Activated T-cell treated with anti-CD3 and anti-CD28 coated beads, Interleukin-2, amount 50 U/mL, for 48 hours (primary cell): ENCODE measurements around the gene TTC24.
"Not testable (repeated sequence)": the region's sequence is repeated elsewhere in the genome, so short reads cannot be mapped to it uniquely, and the experiment has no call there.

Source experiments
- DNase-seq, 2 experiments: peaks; one replicate each; pipeline ENCODE4 v3.0.0-alpha.2; 2020

Gene TTC24

DNA sequence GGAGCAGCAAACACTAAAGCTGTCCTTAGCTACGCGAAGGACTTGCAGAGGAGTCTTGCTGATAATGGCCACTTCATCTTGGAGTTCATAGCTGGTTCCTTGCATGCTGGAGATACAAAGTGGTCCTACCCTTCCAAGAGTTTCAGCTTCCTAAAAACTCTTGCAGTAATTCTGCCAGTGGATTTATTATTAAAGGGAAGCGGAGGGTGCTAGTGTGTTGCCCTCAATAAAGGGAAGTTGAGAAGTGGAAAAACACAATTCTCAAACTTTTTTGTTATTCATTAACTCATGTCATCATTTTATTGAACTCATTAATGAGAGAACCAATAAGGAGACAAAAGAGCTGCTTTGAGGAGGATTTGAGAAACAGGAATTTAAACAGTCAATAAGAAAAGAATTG, 33.1 kb downstream of the TTC24 start:
- no peak for DNase-seq

- DNase-seq = no peak
Measured at GRCh38 chr1:156615946-156616345, 36.4 kb downstream of the TTC24 start.

DNA sequence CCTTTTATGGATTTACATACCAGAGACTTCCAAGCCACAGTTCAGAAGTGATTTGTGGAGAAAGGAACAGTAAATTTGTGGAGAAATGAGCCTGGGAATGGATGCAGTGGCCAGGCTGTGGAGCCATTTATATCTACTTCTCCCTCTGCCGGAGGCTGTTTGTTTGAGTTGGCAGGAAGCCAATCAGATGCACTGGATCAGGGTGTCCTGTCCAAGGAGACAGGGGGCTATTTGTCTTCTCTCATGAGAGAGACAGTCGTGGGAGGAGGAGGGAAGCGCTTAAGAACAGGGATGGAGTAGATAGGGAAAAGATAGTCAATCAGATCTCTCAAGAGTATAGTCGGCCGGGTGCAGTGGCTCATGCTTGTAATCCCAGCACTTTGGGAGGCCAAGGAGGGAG, 36.9 kb downstream of the TTC24 start:
- no peak for DNase-seq

- DNase-seq = peak; percentile 47 to 48
Measured at GRCh38 chr1:156618853-156619581, 39.5 kb downstream of the TTC24 start, which contains the start of gene HAPLN2. Gene HAPLN2, plus strand, starts transcription at chr1:156619415. Its CDS starts 4,076 bp downstream, at chr1:156623491.

- DNase-seq = no peak
Measured at GRCh38 chr1:156619582-156619955, 40.0 kb downstream of the TTC24 start.

DNA sequence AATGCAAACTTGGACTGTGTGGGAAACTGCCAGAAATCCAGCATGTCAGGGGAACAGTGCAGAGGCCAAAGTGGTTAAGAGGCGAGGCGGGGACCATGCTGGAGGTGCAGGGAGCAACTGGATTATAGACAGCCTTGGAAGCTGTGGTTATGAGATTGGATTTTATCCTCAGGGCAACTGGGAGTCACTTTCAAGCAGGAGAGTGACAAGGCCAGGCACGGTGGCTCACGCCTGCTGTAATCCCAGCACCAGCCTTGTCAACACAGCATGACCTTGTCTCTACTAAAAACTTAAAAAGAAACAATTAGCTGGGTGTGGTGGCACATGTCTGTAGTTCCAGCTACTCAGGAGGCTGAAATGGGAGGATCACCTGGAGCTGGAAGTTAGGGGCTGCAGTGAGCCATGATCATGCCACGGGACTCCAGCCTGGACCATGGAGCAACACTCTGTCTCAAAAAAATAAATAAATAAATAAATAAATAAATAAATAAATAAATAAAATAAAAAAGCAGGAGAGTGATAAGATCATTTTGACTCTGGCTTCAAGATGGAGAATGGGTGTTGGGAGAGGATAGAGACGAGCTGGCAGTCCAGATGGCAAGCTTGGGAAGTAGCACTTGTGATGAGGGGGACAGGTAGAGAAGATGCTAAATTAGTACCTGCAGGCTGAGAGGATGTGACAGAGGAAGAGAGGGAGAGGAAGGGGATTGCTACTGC, 43.2 kb downstream of the TTC24 start:
- no peak for DNase-seq

DNA sequence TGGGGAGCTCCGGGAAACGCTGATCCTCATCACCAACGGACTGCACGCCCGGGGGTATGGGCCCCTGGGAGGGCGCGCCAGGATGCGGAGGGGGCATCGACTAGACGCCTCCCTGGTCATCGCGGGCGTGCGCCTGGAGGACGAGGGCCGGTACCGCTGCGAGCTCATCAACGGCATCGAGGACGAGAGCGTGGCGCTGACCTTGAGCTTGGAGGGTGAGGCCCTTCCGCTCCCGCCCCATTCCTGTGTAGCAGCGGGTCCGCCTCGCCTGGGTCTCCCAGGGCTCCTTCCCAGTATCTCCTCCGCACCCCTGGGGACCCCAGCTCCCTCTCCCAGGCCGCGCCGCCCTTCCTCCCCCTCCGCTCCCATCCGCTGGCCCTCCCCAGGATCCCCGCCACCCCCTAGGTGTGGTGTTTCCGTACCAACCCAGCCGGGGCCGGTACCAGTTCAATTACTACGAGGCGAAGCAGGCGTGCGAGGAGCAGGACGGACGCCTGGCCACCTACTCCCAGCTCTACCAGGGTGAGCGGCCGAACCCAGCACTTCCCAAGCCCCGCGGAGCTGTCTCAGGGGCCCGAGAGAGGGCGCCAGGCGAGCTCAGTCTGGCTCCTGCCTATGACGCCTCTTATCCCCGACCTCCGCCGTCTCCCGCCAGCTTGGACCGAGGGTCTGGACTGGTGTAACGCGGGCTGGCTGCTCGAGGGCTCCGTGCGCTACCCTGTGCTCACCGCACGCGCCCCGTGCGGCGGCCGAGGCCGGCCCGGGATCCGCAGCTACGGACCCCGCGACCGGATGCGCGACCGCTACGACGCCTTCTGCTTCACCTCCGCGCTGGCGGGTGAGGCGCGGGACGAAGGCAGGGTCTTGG, 44.7 kb downstream of the TTC24 start:
- peak; percentile 64 to 72 for DNase-seq

DNA sequence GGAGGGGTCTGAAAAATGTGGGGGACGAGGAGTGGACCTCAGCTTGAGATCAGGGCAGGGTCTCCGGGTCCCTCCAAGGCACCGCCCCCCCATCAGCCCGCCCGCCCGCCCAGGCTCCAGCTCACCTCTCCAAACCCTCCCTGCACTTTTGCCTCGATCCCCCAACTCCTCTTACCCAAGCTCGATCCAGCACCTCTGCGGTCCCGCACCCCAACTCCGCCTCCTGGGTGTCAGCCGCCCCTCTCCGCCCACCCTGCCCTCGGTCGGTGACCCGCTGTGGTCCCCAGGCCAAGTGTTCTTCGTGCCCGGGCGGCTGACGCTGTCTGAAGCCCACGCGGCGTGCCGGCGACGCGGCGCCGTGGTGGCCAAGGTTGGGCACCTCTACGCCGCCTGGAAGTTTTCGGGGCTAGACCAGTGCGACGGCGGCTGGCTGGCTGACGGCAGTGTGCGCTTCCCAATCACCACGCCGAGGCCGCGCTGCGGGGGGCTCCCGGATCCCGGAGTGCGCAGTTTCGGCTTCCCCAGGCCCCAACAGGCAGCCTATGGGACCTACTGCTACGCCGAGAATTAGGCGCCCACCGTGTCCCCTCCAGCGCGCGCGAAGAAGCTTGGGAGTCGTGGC, 45.4 kb downstream of the TTC24 start:
- peak in 1 of 2 experiments; percentile 34 for DNase-seq

- peak; percentile 82 to 85 for DNase-seq
Measured at GRCh38 chr1:156625436-156626078, 46.0 kb downstream of the TTC24 start.

GRCh38 chr1:156626079-156626438, 46.5 kb downstream of the TTC24 start:
- DNase-seq = no peak

DNA sequence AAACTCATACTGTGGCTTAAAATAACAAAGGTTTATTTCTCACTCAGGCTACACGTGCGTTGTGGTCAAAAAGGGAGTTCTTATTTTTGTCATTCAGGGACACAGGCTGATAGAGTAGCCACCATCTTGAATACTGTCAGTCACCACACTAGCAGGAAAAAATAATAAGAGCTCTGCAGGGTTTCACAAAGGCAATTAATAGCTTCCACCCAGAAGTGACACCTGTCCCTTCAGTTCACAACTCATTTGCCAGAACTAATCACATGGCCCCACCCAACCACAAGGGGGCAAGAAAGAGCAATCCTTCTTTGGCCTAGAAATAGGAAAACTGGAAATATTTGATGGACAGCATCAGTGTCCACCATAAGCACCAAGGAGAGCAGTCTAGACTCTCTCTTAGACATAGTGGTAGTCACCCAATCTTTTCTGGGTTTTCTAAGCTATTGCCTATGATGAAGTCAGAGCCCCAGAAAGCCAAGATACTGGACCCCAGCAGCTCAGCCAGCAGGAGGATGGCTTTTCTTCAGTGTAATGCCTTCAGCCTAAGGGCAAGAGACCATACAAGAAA, 47.9 kb downstream of the TTC24 start:
- peak; percentile 47 to 52 for DNase-seq

DNA sequence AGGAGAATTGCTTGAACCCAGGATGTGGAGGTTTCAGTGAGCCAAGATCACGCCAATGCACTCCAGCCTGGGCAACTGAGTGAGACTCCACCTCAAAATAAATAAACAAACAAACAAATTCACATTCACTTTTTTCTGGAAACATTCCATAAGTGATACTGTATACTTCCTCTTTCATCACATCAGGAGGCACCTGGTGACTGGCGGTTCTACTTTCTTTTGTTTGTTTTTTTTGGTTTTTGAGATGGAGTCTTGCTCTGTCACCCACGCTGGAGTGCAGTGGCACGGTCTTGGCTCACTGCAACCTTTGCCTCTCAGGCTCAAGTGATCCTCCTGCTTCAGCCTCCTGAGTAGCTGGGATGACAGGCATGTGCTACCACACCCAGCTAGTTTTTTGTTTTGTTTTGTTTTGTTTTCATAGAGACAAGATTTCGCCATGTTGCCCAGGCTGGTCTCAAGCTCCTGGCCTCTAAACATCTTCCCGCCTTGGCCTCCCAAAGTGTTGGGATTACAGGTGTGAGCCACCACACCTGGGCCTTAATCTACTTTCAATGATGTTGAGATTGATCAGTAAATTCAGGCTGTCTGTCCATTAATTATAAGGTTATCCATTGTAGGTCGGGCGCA, 50.4 kb downstream of the TTC24 start:
- DNase-seq = no peak

- DNase-seq = not testable (repeated sequence)
Measured at GRCh38 chr1:156631152-156631551, 51.6 kb downstream of the TTC24 start.

DNA sequence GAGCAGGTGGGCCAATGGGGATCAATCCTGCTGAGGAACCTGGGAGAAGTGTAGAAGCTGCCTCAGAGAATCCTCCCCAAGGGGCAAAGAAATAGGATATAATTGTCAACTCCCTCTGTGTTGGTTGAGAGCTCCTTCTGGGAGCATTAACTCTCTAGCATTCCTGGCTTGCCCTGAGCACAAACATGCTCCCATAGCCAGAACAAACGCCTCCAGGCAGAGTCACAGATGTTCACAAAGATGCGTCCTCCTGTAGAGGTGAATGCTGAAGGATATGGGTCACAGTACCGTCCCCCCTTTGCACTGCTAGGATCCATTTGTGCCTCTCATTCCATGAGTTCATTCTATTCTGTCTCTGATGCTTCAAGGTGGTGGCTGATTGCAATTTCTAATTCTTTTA, 52.8 kb downstream of the TTC24 start:
- no peak for DNase-seq
